DND-41 (cell line): ENCODE results near the gene HS2ST1.

ENCODE experiments used
- EZH2 ChIP-seq: IDR thresholded peaks from 3 replicates; pipeline ENCODE4 v1.6.1; 2012; ENCODE audit warnings: borderline replicate concordance, low read depth, mild to moderate bottlenecking, moderate library complexity, low read length, inconsistent platforms; ENCODE audit not compliant: severe bottlenecking
- TF ChIP-seq, protein P1 (sequence below): IDR thresholded peaks from 2 replicates; pipeline ENCODE4 v1.5.1; 2012; ENCODE audit warnings: borderline replicate concordance, low read length, moderate library complexity, mild to moderate bottlenecking; ENCODE audit not compliant: poor library complexity, severe bottlenecking; ENCODE audit errors: extremely low read depth

DNA sequence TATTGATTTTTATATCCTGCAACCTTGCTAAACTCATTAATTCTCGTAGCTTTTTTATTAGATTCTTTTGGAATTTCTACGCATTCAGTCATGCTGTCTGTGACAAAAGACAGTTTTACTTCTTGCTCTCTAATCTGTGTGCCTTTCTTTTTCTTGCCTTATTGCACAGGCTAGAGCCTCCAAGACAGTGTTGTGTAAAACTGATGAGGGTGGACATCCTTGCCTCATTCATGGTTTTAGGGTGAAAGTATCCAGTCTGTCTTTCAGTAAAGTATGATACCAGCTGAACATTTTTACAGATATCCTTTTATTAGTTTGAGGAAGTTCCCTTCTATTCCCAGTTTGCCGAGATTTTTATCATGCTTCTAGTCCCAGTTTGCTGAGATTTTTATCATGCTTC, 133.8 kb downstream of the HS2ST1 start:
- TF ChIP-seq, protein P1, sequence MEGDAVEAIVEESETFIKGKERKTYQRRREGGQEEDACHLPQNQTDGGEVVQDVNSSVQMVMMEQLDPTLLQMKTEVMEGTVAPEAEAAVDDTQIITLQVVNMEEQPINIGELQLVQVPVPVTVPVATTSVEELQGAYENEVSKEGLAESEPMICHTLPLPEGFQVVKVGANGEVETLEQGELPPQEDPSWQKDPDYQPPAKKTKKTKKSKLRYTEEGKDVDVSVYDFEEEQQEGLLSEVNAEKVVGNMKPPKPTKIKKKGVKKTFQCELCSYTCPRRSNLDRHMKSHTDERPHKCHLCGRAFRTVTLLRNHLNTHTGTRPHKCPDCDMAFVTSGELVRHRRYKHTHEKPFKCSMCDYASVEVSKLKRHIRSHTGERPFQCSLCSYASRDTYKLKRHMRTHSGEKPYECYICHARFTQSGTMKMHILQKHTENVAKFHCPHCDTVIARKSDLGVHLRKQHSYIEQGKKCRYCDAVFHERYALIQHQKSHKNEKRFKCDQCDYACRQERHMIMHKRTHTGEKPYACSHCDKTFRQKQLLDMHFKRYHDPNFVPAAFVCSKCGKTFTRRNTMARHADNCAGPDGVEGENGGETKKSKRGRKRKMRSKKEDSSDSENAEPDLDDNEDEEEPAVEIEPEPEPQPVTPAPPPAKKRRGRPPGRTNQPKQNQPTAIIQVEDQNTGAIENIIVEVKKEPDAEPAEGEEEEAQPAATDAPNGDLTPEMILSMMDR: no peak
- no peak for TF ChIP-seq EZH2
